ENCODE data around the gene ASXL3. TPM values are rescaled to one million over a fixed set of nuclear protein-coding genes. Genes with fewer than 3 reads are reported as not detected.
A peak's percentile ranks its signal among the peaks of the same experiment; 100 is the strongest.

The ASXL3 gene
- total RNA-seq, 1 donor from 2014 or later, result 1.4 TPM

GRCh38 chr18:33755931-33756560 is 178.0 kb downstream of the ASXL3 start:
- intact Hi-C loops (cut with DNase I), result no loop called here
- ATAC-seq (peak; percentile 78 to 84), DNase-seq (no peak)
- no peak overlapping the region for H3K4me3 ChIP-seq
- no peak overlapping the region for H3K27ac ChIP-seq
- H3K36me3 ChIP-seq, result no peaks in the 10 kb centered on the region
- H3K9me3 ChIP-seq, result no peaks in the 10 kb centered on the region
- no peaks in the 10 kb centered on the region for H3K27me3 ChIP-seq (ENCODE audit: low read depth)
- TF ChIP-seq, protein P1, sequence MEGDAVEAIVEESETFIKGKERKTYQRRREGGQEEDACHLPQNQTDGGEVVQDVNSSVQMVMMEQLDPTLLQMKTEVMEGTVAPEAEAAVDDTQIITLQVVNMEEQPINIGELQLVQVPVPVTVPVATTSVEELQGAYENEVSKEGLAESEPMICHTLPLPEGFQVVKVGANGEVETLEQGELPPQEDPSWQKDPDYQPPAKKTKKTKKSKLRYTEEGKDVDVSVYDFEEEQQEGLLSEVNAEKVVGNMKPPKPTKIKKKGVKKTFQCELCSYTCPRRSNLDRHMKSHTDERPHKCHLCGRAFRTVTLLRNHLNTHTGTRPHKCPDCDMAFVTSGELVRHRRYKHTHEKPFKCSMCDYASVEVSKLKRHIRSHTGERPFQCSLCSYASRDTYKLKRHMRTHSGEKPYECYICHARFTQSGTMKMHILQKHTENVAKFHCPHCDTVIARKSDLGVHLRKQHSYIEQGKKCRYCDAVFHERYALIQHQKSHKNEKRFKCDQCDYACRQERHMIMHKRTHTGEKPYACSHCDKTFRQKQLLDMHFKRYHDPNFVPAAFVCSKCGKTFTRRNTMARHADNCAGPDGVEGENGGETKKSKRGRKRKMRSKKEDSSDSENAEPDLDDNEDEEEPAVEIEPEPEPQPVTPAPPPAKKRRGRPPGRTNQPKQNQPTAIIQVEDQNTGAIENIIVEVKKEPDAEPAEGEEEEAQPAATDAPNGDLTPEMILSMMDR (IDR thresholded peaks at IDR 0.05), result no peak
- no peaks in the 10 kb centered on the region for H3K4me1 ChIP-seq

- TF ChIP-seq, protein P1 (IDR thresholded peaks at IDR 0.05), result no peak
- no peak for DNase-seq
- Histone ChIP-seq H3K36me3 (no peaks in the 10 kb centered on the region), H3K4me1 (no peaks in the 10 kb centered on the region), H3K27me3 (ENCODE audit: low read depth) (no peaks in the 10 kb centered on the region), H3K9me3 (no peaks in the 10 kb centered on the region), H3K27ac (no peak overlapping the region), H3K4me3 (no peak overlapping the region)
- intact Hi-C loops (cut with DNase I), result no loop called here
- no peak for ATAC-seq
Measured at GRCh38 chr18:33757037-33757436, 179.0 kb downstream of the ASXL3 start.

GRCh38 chr18:33761363-33761762 is 183.3 kb downstream of the ASXL3 start:
- Histone ChIP-seq H3K36me3 (no peaks in the 10 kb centered on the region), H3K4me1 (no peaks in the 10 kb centered on the region), H3K27ac (no peak overlapping the region), H3K4me3 (no peak overlapping the region), H3K27me3 (ENCODE audit: low read depth) (no peaks in the 10 kb centered on the region), H3K9me3 (no peaks in the 10 kb centered on the region)
- no peak for DNase-seq
- TF ChIP-seq, protein P1 (IDR thresholded peaks at IDR 0.05), result peak; percentile 28
- intact Hi-C loops (cut with DNase I), result no loop called here
- ATAC-seq, result no peak

DNA sequence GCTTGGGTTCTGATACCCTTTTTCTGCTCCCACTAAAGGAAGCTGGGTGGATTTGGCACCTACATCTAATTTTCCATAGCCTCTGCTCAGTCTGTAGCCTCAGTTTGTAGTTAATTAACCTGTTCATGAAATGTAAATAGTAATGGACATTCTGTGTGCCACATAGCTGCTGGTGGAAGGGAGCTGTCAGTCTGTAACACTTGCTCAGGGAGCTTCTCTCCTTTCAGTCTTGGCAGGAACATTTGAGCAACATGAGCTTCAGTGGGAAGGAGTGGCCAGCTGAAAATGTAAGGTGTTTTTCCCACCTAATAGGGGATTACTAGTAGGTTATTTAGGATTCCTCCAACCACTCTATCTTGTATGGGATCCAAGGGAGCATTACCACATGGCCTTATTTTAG is 203.4 kb downstream of the ASXL3 start:
- Histone ChIP-seq H3K4me3 (no peak overlapping the region), H3K36me3 (no peaks in the 10 kb centered on the region), H3K27ac (no peak overlapping the region), H3K4me1 (no peaks in the 10 kb centered on the region), H3K9me3 (no peaks in the 10 kb centered on the region), H3K27me3 (ENCODE audit: low read depth) (no peaks in the 10 kb centered on the region)
- TF ChIP-seq, protein P1 (IDR thresholded peaks at IDR 0.05), result no peak
- DNase-seq (no peak), ATAC-seq (no peak)
- intact Hi-C loops (cut with DNase I), result no loop called here

Other genes with a start within 250 kb of the ASXL3 start
- not detected for gene CCDC178, start 137.5 kb upstream of the ASXL3 start, total RNA-seq